ENCODE measurements around the gene OR9A4. TPM values are rescaled to one million over a fixed set of nuclear protein-coding genes. Genes with fewer than 3 reads are reported as not detected.
"Not testable (repeated sequence)": the region's sequence is repeated elsewhere in the genome, so short reads cannot be mapped to it uniquely, and the experiment has no call there.

Gene OR9A4
- total RNA-seq, 1 donor = not detected

GRCh38 chr7:141884539-141885225 is 31.5 kb upstream of the OR9A4 start:
- no peak overlapping the region for H3K4me2 ChIP-seq (ENCODE audit: insufficient read depth, low read length)
- no peaks in the 10 kb centered on the region for H3K36me3 ChIP-seq (ENCODE audit: insufficient read depth, low read length)
- H4K20me1 ChIP-seq (ENCODE audit: insufficient read depth, low read length) = no peaks in the 10 kb centered on the region

GRCh38 chr7:141889321-141889720 is 26.9 kb upstream of the OR9A4 start:
- Histone ChIP-seq H3K4me2 (ENCODE audit: insufficient read depth, low read length) (no peak overlapping the region), H2AFZ (ENCODE audit: low read length) (no peak overlapping the region), H3K79me2 (ENCODE audit: insufficient read depth, low read length) (no peaks in the 10 kb centered on the region), H3K36me3 (ENCODE audit: insufficient read depth, low read length) (no peaks in the 10 kb centered on the region), H3K27me3 (ENCODE audit: insufficient read depth, low read length) (no peaks in the 10 kb centered on the region), H3K9me3 (ENCODE audit: low read depth, low read length) (no peaks in the 10 kb centered on the region), H3K27ac (ENCODE audit: low read depth, low read length) (no peak overlapping the region), H4K20me1 (ENCODE audit: insufficient read depth, low read length) (no peaks in the 10 kb centered on the region), H3K4me1 (ENCODE audit: insufficient read depth, low read length) (no peaks in the 10 kb centered on the region), H3K4me3 (ENCODE audit: insufficient read depth, low read length) (no peak overlapping the region)
- DNase-seq (ENCODE audit: insufficient read length, low spot score, missing footprints) = no peak
- no peak for TF ChIP-seq CTCF (IDR thresholded peaks at IDR 0.05; ENCODE audit: extremely low read depth, low read depth, low read length)

More at GRCh38 chr7:141884539-141885225, 31.5 kb upstream of the OR9A4 start:
- H3K79me2 ChIP-seq (ENCODE audit: insufficient read depth, low read length) = no peaks in the 10 kb centered on the region
- no peak overlapping the region for H2AFZ ChIP-seq (ENCODE audit: low read length)
- H3K27me3 ChIP-seq (ENCODE audit: insufficient read depth, low read length) = no peaks in the 10 kb centered on the region
- H3K9me3 ChIP-seq (ENCODE audit: low read depth, low read length) = peaks cover 2% of the 10 kb centered on the region
- H3K4me3 ChIP-seq (ENCODE audit: insufficient read depth, low read length) = no peak overlapping the region
- H3K4me1 ChIP-seq (ENCODE audit: insufficient read depth, low read length) = no peaks in the 10 kb centered on the region
- no peak overlapping the region for H3K27ac ChIP-seq (ENCODE audit: low read depth, low read length)
- DNase-seq (ENCODE audit: insufficient read length, low spot score, missing footprints) = no peak
- no peak for TF ChIP-seq CTCF (IDR thresholded peaks at IDR 0.05; ENCODE audit: extremely low read depth, low read depth, low read length)

GRCh38 chr7:141891336-141891735 is 24.9 kb upstream of the OR9A4 start:
- no peak overlapping the region for H3K4me2 ChIP-seq (ENCODE audit: insufficient read depth, low read length)
- H3K79me2 ChIP-seq (ENCODE audit: insufficient read depth, low read length) = no peaks in the 10 kb centered on the region
- no peaks in the 10 kb centered on the region for H3K4me1 ChIP-seq (ENCODE audit: insufficient read depth, low read length)
- H3K4me3 ChIP-seq (ENCODE audit: insufficient read depth, low read length) = no peak overlapping the region
- no peaks in the 10 kb centered on the region for H3K36me3 ChIP-seq (ENCODE audit: insufficient read depth, low read length)
- no peaks in the 10 kb centered on the region for H4K20me1 ChIP-seq (ENCODE audit: insufficient read depth, low read length)
- no peak for DNase-seq (ENCODE audit: insufficient read length, low spot score, missing footprints)
- no peaks in the 10 kb centered on the region for H3K9me3 ChIP-seq (ENCODE audit: low read depth, low read length)
- no peaks in the 10 kb centered on the region for H3K27me3 ChIP-seq (ENCODE audit: insufficient read depth, low read length)
- no peak for TF ChIP-seq CTCF (IDR thresholded peaks at IDR 0.05; ENCODE audit: extremely low read depth, low read depth, low read length)
- H2AFZ ChIP-seq (ENCODE audit: low read length) = no peak overlapping the region
- no peak overlapping the region for H3K27ac ChIP-seq (ENCODE audit: low read depth, low read length)

GRCh38 chr7:141899366-141899765 is 16.8 kb upstream of the OR9A4 start:
- not testable (repeated sequence) for H3K9me3 ChIP-seq (ENCODE audit: low read depth, low read length); H3K27ac ChIP-seq (ENCODE audit: low read depth, low read length); H4K20me1 ChIP-seq (ENCODE audit: insufficient read depth, low read length); H3K27me3 ChIP-seq (ENCODE audit: insufficient read depth, low read length); H2AFZ ChIP-seq (ENCODE audit: low read length); H3K4me1 ChIP-seq (ENCODE audit: insufficient read depth, low read length); H3K4me3 ChIP-seq (ENCODE audit: insufficient read depth, low read length); H3K79me2 ChIP-seq (ENCODE audit: insufficient read depth, low read length); DNase-seq (ENCODE audit: insufficient read length, low spot score, missing footprints); H3K36me3 ChIP-seq (ENCODE audit: insufficient read depth, low read length); H3K4me2 ChIP-seq (ENCODE audit: insufficient read depth, low read length)
